GM23338 (cell line): ENCODE results near the gene THSD4. TPM values are rescaled to one million over a fixed set of nuclear protein-coding genes. Genes with fewer than 3 reads are reported as not detected.

ENCODE experiments used
- ATAC-seq: fragments of 200-7000 bp; cut with Tn5 transposase; 3 replicates; pipeline ENCODE4 v1.9.1; 2020
- DNase-seq: peaks from one replicate; pipeline ENCODE4 v3.0.0-alpha.2; 2015; ENCODE audit warnings: low spot score
- H2AFZ ChIP-seq: fragments of 200-600 bp; sonication (generic); 2 replicates; pipeline ENCODE4 v1.8.0; 2016; ENCODE audit warnings: antibody characterized with exemption, mild to moderate bottlenecking, moderate library complexity
- H3F3A ChIP-seq: fragments of 200-600 bp; sonication (generic); replicated peaks from 2 replicates; pipeline ENCODE4 v1.8.0; 2017; ENCODE audit warnings: antibody characterized with exemption, mixed run types, low read depth
- H3K27ac ChIP-seq: fragments of 200-600 bp; sonication (generic); 2 replicates; pipeline ENCODE4 v1.6.1; 2016; ENCODE audit warnings: low read depth
- H3K27me3 ChIP-seq: fragments of 200-600 bp; sonication (generic); 2 replicates; pipeline ENCODE4 v1.8.0; 2016; ENCODE audit warnings: mild to moderate bottlenecking, mixed run types, moderate library complexity; ENCODE audit not compliant: insufficient read depth
- H3K36me3 ChIP-seq: fragments of 200-600 bp; sonication (generic); 2 replicates; pipeline ENCODE4 v1.8.0; 2016; ENCODE audit warnings: mild to moderate bottlenecking; ENCODE audit not compliant: insufficient read depth
- H3K4me1 ChIP-seq: fragments of 200-600 bp; sonication (generic); 2 replicates; pipeline ENCODE4 v1.8.0; 2016; ENCODE audit warnings: mild to moderate bottlenecking, moderate library complexity; ENCODE audit not compliant: insufficient read depth
- H3K4me2 ChIP-seq: fragments of 200-600 bp; sonication (generic); 2 replicates; pipeline ENCODE4 v1.7.1; 2017; ENCODE audit warnings: mixed run types
- H3K4me3 ChIP-seq: fragments of 200-600 bp; sonication (generic); 2 replicates; pipeline ENCODE4 v1.6.1; 2016; ENCODE audit warnings: mixed run types
- H3K79me2 ChIP-seq: fragments of 200-600 bp; sonication (generic); replicated peaks from 2 replicates; pipeline ENCODE4 v1.8.0; 2017; ENCODE audit warnings: mild to moderate bottlenecking; ENCODE audit not compliant: insufficient read depth
- H3K9me2 ChIP-seq: fragments of 200-600 bp; sonication (generic); 2 replicates; pipeline ENCODE4 v1.8.0; 2017; ENCODE audit not compliant: insufficient read depth
- H4K20me1 ChIP-seq: fragments of 200-600 bp; sonication (generic); replicated peaks from 2 replicates; pipeline ENCODE4 v1.8.0; 2017; ENCODE audit warnings: mild to moderate bottlenecking; ENCODE audit not compliant: insufficient read depth
- H3K27ac Mint-ChIP-seq: 2 replicates; pipeline ENCODE4 v1.8.0; 2020; ENCODE audit warnings: inconsistent platforms, mild to moderate bottlenecking, moderate library complexity, mixed read lengths
- H3K27me3 Mint-ChIP-seq: 3 replicates; pipeline ENCODE4 v1.8.0; 2022; ENCODE audit warnings: low read depth, mild to moderate bottlenecking, moderate library complexity, mixed read lengths, inconsistent platforms; ENCODE audit not compliant: insufficient read depth, poor library complexity
- H3K36me3 Mint-ChIP-seq: 3 replicates; pipeline ENCODE4 v1.8.0; 2021; ENCODE audit warnings: low read depth, mild to moderate bottlenecking, inconsistent platforms, moderate library complexity, mixed read lengths
- H3K4me1 Mint-ChIP-seq: 3 replicates; pipeline ENCODE4 v1.8.0; 2020; ENCODE audit warnings: mild to moderate bottlenecking, inconsistent platforms, mixed read lengths
- H3K4me3 Mint-ChIP-seq: 3 replicates; pipeline ENCODE4 v1.8.0; 2021; ENCODE audit warnings: moderate library complexity, mild to moderate bottlenecking, inconsistent platforms, mixed read lengths
- H3K9me3 Mint-ChIP-seq: 3 replicates; pipeline ENCODE4 v1.8.0; 2020; ENCODE audit warnings: moderate library complexity, mild to moderate bottlenecking, inconsistent platforms, mixed read lengths
- EZH2 ChIP-seq: fragments of 200-600 bp; sonication (generic); IDR thresholded peaks from one replicate; pipeline ENCODE4 v1.8.0; 2017; ENCODE audit warnings: antibody characterized with exemption, mild to moderate bottlenecking, low read depth; ENCODE audit not compliant: unreplicated experiment
- EZH2phosphoT487 ChIP-seq: fragments of 200-600 bp; sonication (generic); IDR thresholded peaks from one replicate; pipeline ENCODE4 v1.8.1; 2018; ENCODE audit warnings: antibody characterized with exemption; ENCODE audit not compliant: unreplicated experiment
- JUNB ChIP-seq: IDR thresholded peaks from one replicate; pipeline ENCODE4 v1.6.1; 2016; ENCODE audit warnings: antibody characterized with exemption; ENCODE audit not compliant: unreplicated experiment
- NANOG ChIP-seq: IDR thresholded peaks from 2 replicates; pipeline ENCODE4 v1.6.1; 2016; ENCODE audit warnings: antibody characterized with exemption, borderline replicate concordance
- POLR2AphosphoS5 ChIP-seq: IDR thresholded peaks from 2 replicates; pipeline ENCODE4 v1.6.1; 2016; ENCODE audit warnings: antibody characterized with exemption, low read depth
- ZNF114 ChIP-seq: fragments of 250-450 bp; sonication (Bioruptor Pico); IDR thresholded peaks from 2 replicates; pipeline ENCODE4 v1.5.0; 2020; ENCODE audit warnings: mild to moderate bottlenecking, moderate library complexity
- ZNF331 ChIP-seq: fragments of 250-450 bp; sonication (Bioruptor Pico); IDR thresholded peaks from 2 replicates; pipeline ENCODE4 v1.5.0; 2020; ENCODE audit warnings: low read depth, mild to moderate bottlenecking, moderate library complexity
- polyA plus RNA-seq: library from polyadenylated mRNA; unstranded; fragments of >200 nt; fragmentation: Nextera tagmentation; extraction: Ambion mirVana; gene quantifications from 2 replicates; pipeline ENCODE4 v1.2.1, GENCODE V29; 2016
- total RNA-seq: library from RNA; depleted of rRNA; stranded (reverse); fragments of >200 nt; shearing (Covaris generic); gene quantifications from 2 replicates; pipeline ENCODE4 v1.2.3, GENCODE V29; 2014
- TF ChIP-seq, protein P1 (sequence below): IDR thresholded peaks from one replicate; pipeline ENCODE4 v1.6.1; 2018; ENCODE audit warnings: antibody characterized with exemption; ENCODE audit not compliant: unreplicated experiment
- TF ChIP-seq, protein P2 (sequence below): fragments of 250-450 bp; sonication (Bioruptor Pico); IDR thresholded peaks from 2 replicates; pipeline ENCODE4 v1.5.0; 2020; ENCODE audit warnings: mild to moderate bottlenecking, moderate library complexity
- TF ChIP-seq, protein P3 (sequence below): IDR thresholded peaks from 2 replicates; pipeline ENCODE4 v1.6.1; 2016; ENCODE audit warnings: antibody characterized with exemption

THSD4 gene
- total and polyA plus RNA-seq, 2 experiments from 2014 or later = 2.0 to 7.4 TPM

DNA sequence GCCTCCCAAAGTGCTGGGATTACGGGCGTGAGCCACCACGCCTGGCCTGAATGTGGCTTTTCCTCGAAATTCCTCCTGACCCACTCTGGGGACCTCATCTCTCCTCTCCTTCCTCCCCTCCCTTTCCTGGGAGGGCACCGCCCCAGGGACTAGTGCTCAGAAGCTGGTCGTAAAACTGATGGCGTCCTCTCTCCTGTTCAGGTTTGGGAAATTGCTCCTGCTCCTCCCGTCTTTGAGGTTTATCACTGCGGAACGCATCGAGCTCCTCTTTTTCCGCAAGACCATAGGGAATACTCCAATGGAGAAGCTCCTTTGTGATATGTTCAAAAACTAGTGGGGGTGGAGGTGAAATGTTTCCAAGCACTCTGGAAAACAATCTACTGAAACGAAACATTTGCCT, 702.1 kb downstream of the THSD4 start (continued):
- TF ChIP-seq, protein P1, sequence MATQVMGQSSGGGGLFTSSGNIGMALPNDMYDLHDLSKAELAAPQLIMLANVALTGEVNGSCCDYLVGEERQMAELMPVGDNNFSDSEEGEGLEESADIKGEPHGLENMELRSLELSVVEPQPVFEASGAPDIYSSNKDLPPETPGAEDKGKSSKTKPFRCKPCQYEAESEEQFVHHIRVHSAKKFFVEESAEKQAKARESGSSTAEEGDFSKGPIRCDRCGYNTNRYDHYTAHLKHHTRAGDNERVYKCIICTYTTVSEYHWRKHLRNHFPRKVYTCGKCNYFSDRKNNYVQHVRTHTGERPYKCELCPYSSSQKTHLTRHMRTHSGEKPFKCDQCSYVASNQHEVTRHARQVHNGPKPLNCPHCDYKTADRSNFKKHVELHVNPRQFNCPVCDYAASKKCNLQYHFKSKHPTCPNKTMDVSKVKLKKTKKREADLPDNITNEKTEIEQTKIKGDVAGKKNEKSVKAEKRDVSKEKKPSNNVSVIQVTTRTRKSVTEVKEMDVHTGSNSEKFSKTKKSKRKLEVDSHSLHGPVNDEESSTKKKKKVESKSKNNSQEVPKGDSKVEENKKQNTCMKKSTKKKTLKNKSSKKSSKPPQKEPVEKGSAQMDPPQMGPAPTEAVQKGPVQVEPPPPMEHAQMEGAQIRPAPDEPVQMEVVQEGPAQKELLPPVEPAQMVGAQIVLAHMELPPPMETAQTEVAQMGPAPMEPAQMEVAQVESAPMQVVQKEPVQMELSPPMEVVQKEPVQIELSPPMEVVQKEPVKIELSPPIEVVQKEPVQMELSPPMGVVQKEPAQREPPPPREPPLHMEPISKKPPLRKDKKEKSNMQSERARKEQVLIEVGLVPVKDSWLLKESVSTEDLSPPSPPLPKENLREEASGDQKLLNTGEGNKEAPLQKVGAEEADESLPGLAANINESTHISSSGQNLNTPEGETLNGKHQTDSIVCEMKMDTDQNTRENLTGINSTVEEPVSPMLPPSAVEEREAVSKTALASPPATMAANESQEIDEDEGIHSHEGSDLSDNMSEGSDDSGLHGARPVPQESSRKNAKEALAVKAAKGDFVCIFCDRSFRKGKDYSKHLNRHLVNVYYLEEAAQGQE = no peak
- TF ChIP-seq JUNB = no peak
- no peak for TF ChIP-seq NANOG

DNA sequence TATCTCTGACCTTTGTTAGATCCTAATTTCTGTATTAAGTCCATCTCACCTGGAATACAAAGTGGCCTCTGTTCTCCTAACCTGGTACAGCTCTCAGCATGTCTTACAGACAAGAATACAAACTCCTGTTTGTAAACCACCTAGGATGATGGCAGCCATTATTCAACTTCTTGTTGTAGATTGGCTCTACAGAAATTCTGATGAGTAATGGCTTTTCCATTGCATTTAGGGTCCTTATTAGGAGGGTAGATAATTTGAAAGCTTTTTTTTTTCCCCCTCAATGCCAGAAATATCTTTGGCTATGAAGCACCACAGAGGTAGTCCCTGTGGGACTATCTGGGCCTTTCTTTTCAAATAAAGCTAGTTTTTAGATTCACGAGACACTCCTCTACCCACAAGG, 704.9 kb downstream of the THSD4 start:
- H3K36me3 Mint-ChIP-seq = peaks cover 38% of the 10 kb centered on the region
- Histone ChIP-seq H3K36me3 (peaks cover 4% of the 10 kb centered on the region; the same call in 1 of the 2 replicates), H4K20me1 (no peaks in the 10 kb centered on the region), H3F3A (no peaks in the 10 kb centered on the region), H3K4me1 (no peaks in the 10 kb centered on the region), H2AFZ (no peak overlapping the region), H3K9me2 (0 out of 2 replicates have a peak, but pooled peaks cover 6% of the 10 kb centered on the region), H3K79me2 (no peaks in the 10 kb centered on the region), H3K4me2 (no peak overlapping the region), H3K4me3 (no peak overlapping the region), H3K27me3 (no peaks in the 10 kb centered on the region), H3K27ac (no peak overlapping the region)
- no peak for ATAC-seq
- H3K4me3 Mint-ChIP-seq = no peak overlapping the region
- H3K4me1 Mint-ChIP-seq = peaks cover 3% of the 10 kb centered on the region; the same call in 2 of the 3 replicates
- no peak for DNase-seq
- no peaks in the 10 kb centered on the region for H3K27me3 Mint-ChIP-seq
- peaks cover 33% of the 10 kb centered on the region for H3K9me3 Mint-ChIP-seq
- no peak overlapping the region for H3K27ac Mint-ChIP-seq
- TF ChIP-seq ZNF331 (CRISPR knock-in tag) = no peak
- TF ChIP-seq EZH2phosphoT487 = no peak
- TF ChIP-seq, protein P2, sequence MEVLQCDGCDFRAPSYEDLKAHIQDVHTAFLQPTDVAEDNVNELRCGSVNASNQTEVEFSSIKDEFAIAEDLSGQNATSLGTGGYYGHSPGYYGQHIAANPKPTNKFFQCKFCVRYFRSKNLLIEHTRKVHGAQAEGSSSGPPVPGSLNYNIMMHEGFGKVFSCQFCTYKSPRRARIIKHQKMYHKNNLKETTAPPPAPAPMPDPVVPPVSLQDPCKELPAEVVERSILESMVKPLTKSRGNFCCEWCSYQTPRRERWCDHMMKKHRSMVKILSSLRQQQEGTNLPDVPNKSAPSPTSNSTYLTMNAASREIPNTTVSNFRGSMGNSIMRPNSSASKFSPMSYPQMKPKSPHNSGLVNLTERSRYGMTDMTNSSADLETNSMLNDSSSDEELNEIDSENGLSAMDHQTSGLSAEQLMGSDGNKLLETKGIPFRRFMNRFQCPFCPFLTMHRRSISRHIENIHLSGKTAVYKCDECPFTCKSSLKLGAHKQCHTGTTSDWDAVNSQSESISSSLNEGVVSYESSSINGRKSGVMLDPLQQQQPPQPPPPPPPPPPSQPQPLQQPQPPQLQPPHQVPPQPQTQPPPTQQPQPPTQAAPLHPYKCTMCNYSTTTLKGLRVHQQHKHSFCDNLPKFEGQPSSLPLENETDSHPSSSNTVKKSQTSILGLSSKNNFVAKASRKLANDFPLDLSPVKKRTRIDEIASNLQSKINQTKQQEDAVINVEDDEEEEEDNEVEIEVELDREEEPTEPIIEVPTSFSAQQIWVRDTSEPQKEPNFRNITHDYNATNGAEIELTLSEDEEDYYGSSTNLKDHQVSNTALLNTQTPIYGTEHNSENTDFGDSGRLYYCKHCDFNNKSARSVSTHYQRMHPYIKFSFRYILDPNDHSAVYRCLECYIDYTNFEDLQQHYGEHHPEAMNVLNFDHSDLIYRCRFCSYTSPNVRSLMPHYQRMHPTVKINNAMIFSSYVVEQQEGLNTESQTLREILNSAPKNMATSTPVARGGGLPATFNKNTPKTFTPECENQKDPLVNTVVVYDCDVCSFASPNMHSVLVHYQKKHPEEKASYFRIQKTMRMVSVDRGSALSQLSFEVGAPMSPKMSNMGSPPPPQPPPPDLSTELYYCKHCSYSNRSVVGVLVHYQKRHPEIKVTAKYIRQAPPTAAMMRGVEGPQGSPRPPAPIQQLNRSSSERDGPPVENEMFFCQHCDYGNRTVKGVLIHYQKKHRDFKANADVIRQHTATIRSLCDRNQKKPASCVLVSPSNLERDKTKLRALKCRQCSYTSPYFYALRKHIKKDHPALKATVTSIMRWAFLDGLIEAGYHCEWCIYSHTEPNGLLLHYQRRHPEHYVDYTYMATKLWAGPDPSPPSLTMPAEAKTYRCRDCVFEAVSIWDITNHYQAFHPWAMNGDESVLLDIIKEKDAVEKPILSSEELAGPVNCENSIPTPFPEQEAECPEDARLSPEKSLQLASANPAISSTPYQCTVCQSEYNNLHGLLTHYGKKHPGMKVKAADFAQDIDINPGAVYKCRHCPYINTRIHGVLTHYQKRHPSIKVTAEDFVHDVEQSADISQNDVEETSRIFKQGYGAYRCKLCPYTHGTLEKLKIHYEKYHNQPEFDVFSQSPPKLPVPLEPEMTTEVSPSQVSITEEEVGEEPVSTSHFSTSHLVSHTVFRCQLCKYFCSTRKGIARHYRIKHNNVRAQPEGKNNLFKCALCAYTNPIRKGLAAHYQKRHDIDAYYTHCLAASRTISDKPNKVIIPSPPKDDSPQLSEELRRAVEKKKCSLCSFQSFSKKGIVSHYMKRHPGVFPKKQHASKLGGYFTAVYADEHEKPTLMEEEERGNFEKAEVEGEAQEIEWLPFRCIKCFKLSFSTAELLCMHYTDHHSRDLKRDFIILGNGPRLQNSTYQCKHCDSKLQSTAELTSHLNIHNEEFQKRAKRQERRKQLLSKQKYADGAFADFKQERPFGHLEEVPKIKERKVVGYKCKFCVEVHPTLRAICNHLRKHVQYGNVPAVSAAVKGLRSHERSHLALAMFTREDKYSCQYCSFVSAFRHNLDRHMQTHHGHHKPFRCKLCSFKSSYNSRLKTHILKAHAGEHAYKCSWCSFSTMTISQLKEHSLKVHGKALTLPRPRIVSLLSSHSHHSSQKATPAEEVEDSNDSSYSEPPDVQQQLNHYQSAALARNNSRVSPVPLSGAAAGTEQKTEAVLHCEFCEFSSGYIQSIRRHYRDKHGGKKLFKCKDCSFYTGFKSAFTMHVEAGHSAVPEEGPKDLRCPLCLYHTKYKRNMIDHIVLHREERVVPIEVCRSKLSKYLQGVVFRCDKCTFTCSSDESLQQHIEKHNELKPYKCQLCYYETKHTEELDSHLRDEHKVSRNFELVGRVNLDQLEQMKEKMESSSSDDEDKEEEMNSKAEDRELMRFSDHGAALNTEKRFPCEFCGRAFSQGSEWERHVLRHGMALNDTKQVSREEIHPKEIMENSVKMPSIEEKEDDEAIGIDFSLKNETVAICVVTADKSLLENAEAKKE (CRISPR knock-in tag) = no peak
- no peak for TF ChIP-seq NANOG
- no peak for TF ChIP-seq EZH2
- TF ChIP-seq POLR2AphosphoS5 = no peak
- no peak for TF ChIP-seq ZNF114 (CRISPR knock-in tag)
- TF ChIP-seq, protein P3, sequence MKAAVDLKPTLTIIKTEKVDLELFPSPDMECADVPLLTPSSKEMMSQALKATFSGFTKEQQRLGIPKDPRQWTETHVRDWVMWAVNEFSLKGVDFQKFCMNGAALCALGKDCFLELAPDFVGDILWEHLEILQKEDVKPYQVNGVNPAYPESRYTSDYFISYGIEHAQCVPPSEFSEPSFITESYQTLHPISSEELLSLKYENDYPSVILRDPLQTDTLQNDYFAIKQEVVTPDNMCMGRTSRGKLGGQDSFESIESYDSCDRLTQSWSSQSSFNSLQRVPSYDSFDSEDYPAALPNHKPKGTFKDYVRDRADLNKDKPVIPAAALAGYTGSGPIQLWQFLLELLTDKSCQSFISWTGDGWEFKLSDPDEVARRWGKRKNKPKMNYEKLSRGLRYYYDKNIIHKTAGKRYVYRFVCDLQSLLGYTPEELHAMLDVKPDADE = no peak
- TF ChIP-seq, protein P1 = no peak
